Stomach smooth muscle (tissue), 2 donors: ENCODE data around the gene TGIF2.
"Not testable (repeated sequence)": the region's sequence is repeated elsewhere in the genome, so short reads cannot be mapped to it uniquely, and the experiment has no call there.

Source experiments
- H3K27ac ChIP-seq: one replicate; pipeline ENCODE4 v1.7.0; 2013; ENCODE audit warnings: mild to moderate bottlenecking, low read length, inconsistent platforms
- H3K27me3 ChIP-seq, 2 donors: one replicate each; pipeline ENCODE4 v1.7.0; 2013; ENCODE audit warnings: low read length in 2 of 2; ENCODE audit not compliant: insufficient read depth in 2 of 2, control insufficient read depth in 1 of 2
- H3K36me3 ChIP-seq, 2 donors: one replicate each; pipeline ENCODE4 v1.7.0; 2013; ENCODE audit warnings: low read length in 2 of 2; ENCODE audit not compliant: control insufficient read depth in 2 of 2, insufficient read depth in 2 of 2
- H3K4me1 ChIP-seq: one replicate; pipeline ENCODE4 v1.7.0; 2013; ENCODE audit warnings: low read length; ENCODE audit not compliant: control insufficient read depth, insufficient read depth
- H3K4me3 ChIP-seq, 2 donors: one replicate each; pipeline ENCODE4 v1.7.0; 2013; ENCODE audit warnings: low read length in 2 of 2
- H3K9ac ChIP-seq, 2 donors: one replicate each; pipeline ENCODE4 v1.7.0; 2013; ENCODE audit warnings: low read length in 2 of 2, mild to moderate bottlenecking in 1 of 2
- H3K9me3 ChIP-seq, 2 donors: one replicate each; pipeline ENCODE4 v1.7.0; 2013; ENCODE audit warnings: low read length in 2 of 2; ENCODE audit not compliant: control insufficient read depth in 2 of 2
- donor health status: healthy.
- donor health status: Pancreatic carcinoma.

The TGIF2 gene

DNA sequence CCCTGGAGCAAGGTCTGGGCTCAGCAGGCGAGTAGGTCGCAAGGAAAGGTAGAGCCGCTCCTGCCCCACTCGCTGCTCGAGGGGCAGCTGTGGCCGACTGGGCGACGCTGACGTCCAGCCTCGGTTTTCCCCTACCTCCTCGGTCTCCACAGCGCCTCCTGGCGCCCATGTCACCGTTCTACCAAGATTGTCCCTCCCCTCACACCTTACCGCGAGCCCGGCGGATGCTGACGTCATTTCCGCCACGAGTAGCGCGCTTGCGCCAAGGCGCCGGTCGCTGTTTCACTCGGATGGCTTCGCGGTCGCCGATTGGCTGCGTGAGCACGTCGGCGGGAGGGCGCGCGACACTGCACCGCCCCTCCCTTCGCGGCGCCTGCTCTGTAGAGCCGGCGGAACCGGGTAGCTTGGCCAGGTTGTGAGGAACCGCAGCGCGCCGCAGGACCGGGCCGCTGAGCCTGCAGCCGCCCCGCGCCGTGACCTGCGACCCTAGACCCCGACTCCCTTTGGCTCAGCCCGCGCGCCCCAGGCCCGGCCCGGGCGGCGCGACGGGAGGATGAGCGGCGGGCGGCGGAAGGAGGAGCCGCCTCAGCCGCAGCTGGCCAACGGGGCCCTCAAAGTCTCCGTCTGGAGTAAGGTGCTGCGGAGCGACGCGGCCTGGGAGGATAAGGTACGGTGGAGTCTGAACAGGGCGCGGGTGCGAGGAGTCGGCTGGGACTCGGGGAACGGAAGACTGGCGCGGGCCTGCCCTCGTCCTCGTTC, 32.2 kb downstream of the TGIF2 start, which contains the start of gene RAB5IF:
RAB5IF (plus strand) TSS at position 381 of the 759 bp plus-strand sequence; CDS start at position 554, 173 bp downstream.
- H3K27ac ChIP-seq, result peak within 1 kb of the TSS; percentile 79
- peak within 1 kb of the TSS; percentile 73 to 95 for H3K4me3 ChIP-seq
- peak within 1 kb of the TSS; percentile 72 to 91 for H3K9ac ChIP-seq
- H3K9me3 ChIP-seq, result no peaks in the 10 kb centered on the region
- peaks cover 24% of the 10 kb centered on the region for H3K4me1 ChIP-seq
- H3K27me3 ChIP-seq, result no peaks in the 10 kb centered on the region
- peaks cover 11 to 17% of the 10 kb centered on the region in 2 donors for H3K36me3 ChIP-seq

- Histone ChIP-seq H3K9ac (peak overlapping the region; percentile 72 to 90), H3K27me3 (no peaks in the 10 kb centered on the region), H3K4me3 (peak overlapping the region; percentile 73 to 95), H3K36me3 (peaks cover 16 to 21% of the 10 kb centered on the region in 2 donors), H3K4me1 (peaks cover 24% of the 10 kb centered on the region), H3K27ac (peak overlapping the region; percentile 79), H3K9me3 (no peaks in the 10 kb centered on the region)
These were observed 33.0 kb downstream of the TGIF2 start for GRCh38 chr20:36606158-36607066.

DNA sequence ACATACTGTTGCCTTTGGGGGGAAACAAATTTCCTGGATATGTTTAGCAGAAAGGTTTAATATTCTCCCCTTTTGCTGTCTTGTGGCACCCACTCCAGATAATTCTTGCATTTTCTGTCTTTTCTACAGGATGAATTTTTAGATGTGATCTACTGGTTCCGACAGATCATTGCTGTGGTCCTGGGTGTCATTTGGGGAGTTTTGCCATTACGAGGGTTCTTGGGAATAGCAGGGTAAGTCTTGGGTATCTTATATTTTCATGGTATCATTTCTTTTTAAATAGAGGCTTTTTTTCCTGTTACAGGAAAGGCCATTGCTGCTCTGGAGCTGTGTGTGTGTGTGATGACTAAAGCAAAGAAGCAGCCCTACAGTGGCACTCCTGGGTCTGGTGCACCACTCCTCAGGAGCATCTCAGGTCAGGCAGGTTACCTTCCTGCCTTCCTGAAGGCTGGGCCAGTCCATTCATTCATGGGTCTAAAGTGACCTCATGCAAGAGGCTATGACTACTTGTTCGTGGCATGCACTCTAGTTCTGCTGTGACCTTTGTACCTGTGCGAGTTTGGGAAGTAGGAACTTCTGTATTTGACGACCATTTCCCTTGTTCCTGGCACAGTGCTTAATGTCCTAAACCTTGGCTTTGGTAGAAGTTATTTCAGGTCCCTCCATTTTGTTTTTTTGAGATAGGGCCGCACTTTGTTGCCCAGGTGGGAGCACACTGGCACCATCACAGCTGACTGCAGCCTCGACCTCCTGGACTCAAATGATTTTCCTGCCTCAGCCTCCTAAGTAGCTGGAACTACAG, 34.4 kb downstream of the TGIF2 start:
- no peak overlapping the region for H3K9ac ChIP-seq
- H3K36me3 ChIP-seq, result peaks cover 28 to 34% of the 10 kb centered on the region in 2 donors
- H3K9me3 ChIP-seq, result no peaks in the 10 kb centered on the region
- H3K27me3 ChIP-seq, result no peaks in the 10 kb centered on the region
- no peak overlapping the region for H3K4me3 ChIP-seq
- H3K27ac ChIP-seq, result no peak overlapping the region
- H3K4me1 ChIP-seq, result peaks cover 24% of the 10 kb centered on the region

DNA sequence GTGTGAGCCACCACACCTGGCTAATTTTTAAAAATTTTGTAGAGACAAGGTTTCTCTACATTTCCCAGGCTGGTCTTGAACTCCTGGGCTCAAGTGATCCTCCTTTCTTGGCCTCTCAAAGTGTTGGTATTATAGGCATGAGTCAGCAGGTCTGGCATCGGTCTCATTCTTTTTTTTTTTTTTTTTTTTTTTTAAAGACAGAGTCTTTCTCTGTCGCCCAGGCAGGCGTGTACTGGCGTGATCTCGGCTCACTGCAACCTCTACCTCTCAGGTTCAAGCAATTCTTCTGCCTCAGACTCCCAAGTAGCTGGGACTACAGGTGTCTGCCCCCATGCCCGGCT, 35.0 kb downstream of the TGIF2 start:
- H3K4me3 ChIP-seq, H3K9ac ChIP-seq, H3K9me3 ChIP-seq, H3K27me3 ChIP-seq, H3K27ac ChIP-seq: not testable (repeated sequence)
- Histone ChIP-seq H3K36me3 (peaks cover 28 to 36% of the 10 kb centered on the region in 2 donors), H3K4me1 (peaks cover 24% of the 10 kb centered on the region)

GRCh38 chr20:36611625-36612024, 38.2 kb downstream of the TGIF2 start:
- Histone ChIP-seq H3K9me3 (no peaks in the 10 kb centered on the region), H3K4me1 (peaks cover 10% of the 10 kb centered on the region), H3K36me3 (peaks cover 38 to 48% of the 10 kb centered on the region in 2 donors), H3K27me3 (no peaks in the 10 kb centered on the region), H3K27ac (no peak overlapping the region), H3K4me3 (no peak overlapping the region), H3K9ac (no peak overlapping the region)

DNA sequence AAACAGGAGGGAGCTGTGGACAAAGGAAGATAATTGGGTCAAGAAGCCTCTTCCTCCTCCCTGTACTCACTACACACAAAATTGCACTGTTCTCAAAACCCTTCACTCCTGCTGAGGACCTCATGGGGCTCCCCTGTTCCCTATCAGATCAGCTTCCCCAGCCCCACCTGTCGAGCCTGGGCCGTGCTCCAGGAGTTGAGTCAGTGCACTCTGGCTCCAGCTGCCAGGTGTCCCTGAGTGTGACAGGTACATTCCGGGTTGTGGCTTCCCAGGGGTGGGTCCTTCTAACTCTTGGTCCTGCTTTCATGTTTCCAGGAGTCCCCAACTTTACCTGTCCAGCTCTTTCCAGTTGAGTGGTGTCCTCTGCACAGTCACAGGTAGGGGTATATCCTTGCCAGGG, 40.6 kb downstream of the TGIF2 start:
- H3K36me3 ChIP-seq, result peaks cover 31 to 38% of the 10 kb centered on the region in 2 donors
- H3K9ac ChIP-seq, result no peak overlapping the region
- H3K4me3 ChIP-seq, result no peak overlapping the region
- no peaks in the 10 kb centered on the region for H3K27me3 ChIP-seq
- no peaks in the 10 kb centered on the region for H3K9me3 ChIP-seq
- H3K4me1 ChIP-seq, result no peaks in the 10 kb centered on the region
- H3K27ac ChIP-seq, result no peak overlapping the region

DNA sequence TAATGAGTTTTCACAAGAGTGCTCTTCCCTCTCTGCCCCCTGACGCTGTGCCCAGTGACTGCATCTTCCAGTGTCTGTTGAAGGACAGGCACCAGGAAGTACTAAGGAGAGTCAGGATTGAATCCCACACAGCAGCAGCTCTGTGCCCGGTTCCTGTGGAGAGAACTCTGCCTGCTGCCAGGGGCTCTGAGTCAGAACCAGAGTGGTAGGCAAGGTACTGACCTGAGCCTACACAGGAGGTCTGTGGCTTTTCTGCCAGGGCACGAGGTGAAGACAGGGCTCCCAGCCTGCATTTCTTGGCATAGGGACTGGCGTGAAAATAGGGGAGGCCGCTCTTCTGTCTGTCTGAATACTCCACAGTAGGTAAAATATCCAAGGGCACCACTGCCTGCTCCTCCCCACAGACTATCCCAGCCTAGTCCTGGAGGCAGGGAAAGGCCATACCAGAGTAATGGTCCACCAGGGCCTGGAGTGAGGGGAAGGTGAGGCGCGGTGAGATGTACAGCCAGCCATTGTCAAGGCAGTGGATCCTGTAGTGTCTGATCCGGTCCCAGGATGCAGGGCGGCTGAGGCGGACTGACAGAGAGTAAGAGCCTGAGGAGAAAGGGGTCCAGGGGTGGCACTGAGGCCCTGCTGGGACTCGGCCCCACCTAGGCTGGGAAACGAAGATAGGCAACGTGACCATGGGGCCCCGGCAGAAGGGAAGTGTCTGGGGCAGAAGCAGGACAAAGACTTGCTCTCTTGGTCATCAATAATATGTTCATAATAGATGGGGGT, 41.6 kb downstream of the TGIF2 start:
- Histone ChIP-seq H3K4me3 (no peak overlapping the region), H3K4me1 (no peaks in the 10 kb centered on the region), H3K9ac (no peak overlapping the region), H3K36me3 (peaks cover 28 to 33% of the 10 kb centered on the region in 2 donors), H3K9me3 (no peaks in the 10 kb centered on the region), H3K27me3 (no peaks in the 10 kb centered on the region), H3K27ac (no peak overlapping the region)

- no peaks in the 10 kb centered on the region for H3K9me3 ChIP-seq
- H3K27me3 ChIP-seq, result no peaks in the 10 kb centered on the region
- H3K36me3 ChIP-seq, result no peaks in the 10 kb centered on the region
- H3K27ac ChIP-seq, result no peak overlapping the region
- no peaks in the 10 kb centered on the region for H3K4me1 ChIP-seq
- no peak overlapping the region for H3K9ac ChIP-seq
- no peak overlapping the region for H3K4me3 ChIP-seq
These were observed 47.5 kb downstream of the TGIF2 start for GRCh38 chr20:36620917-36621316.

DNA sequence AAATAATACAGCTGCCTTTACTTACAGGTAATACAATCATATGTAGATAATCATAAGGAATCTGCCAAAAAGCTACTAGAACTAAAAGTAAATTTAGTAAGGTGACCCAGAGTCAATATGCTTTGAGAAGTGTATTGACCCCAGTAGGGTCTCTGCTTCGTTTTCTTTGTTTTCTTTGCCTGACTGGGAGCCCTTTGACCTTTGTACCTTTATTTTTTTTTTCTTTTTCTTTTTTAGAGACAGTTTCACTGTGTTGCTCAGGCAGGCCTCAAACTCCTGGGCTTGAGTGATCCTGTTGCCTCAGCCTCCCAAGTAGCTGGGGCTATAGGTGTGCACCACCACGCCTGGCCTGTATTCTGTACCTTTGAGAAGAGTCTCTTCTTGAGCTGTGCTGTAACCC, 50.0 kb downstream of the TGIF2 start:
- no peak overlapping the region for H3K4me3 ChIP-seq
- no peak overlapping the region for H3K27ac ChIP-seq
- H3K36me3 ChIP-seq, result no peaks in the 10 kb centered on the region
- no peaks in the 10 kb centered on the region for H3K27me3 ChIP-seq
- no peaks in the 10 kb centered on the region for H3K9me3 ChIP-seq
- H3K9ac ChIP-seq, result no peak overlapping the region
- no peaks in the 10 kb centered on the region for H3K4me1 ChIP-seq
